H1 (cell line): Measurements from ENCODE around the gene CFAP206. TPM values are rescaled to one million over a fixed set of nuclear protein-coding genes. Genes with fewer than 3 reads are reported as not detected.

Source experiments
- CTCF ChIA-PET: fragments of 300-600 bp; sonication (Branson Sonifier 250); formaldehyde crosslinking; loops from one replicate; lab custom pipeline; 2021; ENCODE audit not compliant: partially characterized antibody; lab: Charles Lee
- POLR2A ChIA-PET: fragments of 300-600 bp; sonication (Branson Sonifier 250); formaldehyde crosslinking; loops from one replicate; lab custom pipeline; 2021; ENCODE audit warnings: inconsistent platforms; ENCODE audit not compliant: partially characterized antibody; lab: Charles Lee
- DNase-seq, 2 experiments: peaks; one replicate each; pipeline versions ENCODE4 v3.0.0 to v3.0.0-alpha.2; 2010 to 2022; ENCODE audit warnings: low spot score in 2 of 2, low read depth in 1 of 2, mixed read lengths in 1 of 2
- FAIRE-seq: peaks from 2 replicates; lab custom pipeline; 2011; peaks lifted over from hg19 to GRCh38; lab: Jason Lieb, UNC
- H2AFZ ChIP-seq: 2 replicates; pipeline ENCODE4 v1.8.1; 2012; ENCODE audit warnings: low read length, inconsistent platforms
- H2AK5ac ChIP-seq: 2 replicates; pipeline ENCODE4 v1.6.1; 2013; ENCODE audit warnings: low read depth, low read length
- H2BK120ac ChIP-seq: replicated peaks from 2 replicates; pipeline ENCODE3; 2013; ENCODE audit warnings: low read depth, low read length, inconsistent platforms
- H2BK12ac ChIP-seq: 2 replicates; pipeline ENCODE4 v1.6.1; 2013; ENCODE audit warnings: low read depth, low read length
- H2BK15ac ChIP-seq: 2 replicates; pipeline ENCODE4 v1.6.1; 2013; ENCODE audit warnings: low read length
- H2BK20ac ChIP-seq: 2 replicates; pipeline ENCODE4 v1.6.1; 2013; ENCODE audit warnings: low read length
- H2BK5ac ChIP-seq: 2 replicates; pipeline ENCODE4 v1.6.1; 2013; ENCODE audit warnings: low read depth, low read length
- H3K14ac ChIP-seq: 2 replicates; pipeline ENCODE4 v1.6.1; 2013; ENCODE audit warnings: inconsistent platforms; ENCODE audit not compliant: insufficient read length
- H3K18ac ChIP-seq: 2 replicates; pipeline ENCODE4 v1.6.1; 2013; ENCODE audit warnings: low read length; ENCODE audit errors: extremely low read depth
- H3K23ac ChIP-seq: 2 replicates; pipeline ENCODE4 v1.6.1; 2013; ENCODE audit warnings: inconsistent platforms; ENCODE audit not compliant: insufficient read length
- H3K23me2 ChIP-seq: 2 replicates; pipeline ENCODE4 v1.6.1; 2013; ENCODE audit warnings: low read depth, low read length
- H3K27ac ChIP-seq: 2 replicates; pipeline ENCODE4 v1.6.1; 2011; ENCODE audit warnings: low read depth, low read length, inconsistent platforms
- H3K27me3 ChIP-seq, 4 experiments: replicated peaks in 1 of 4; 1 replicate in 1 of 4; 2 replicates in 3 of 4; pipeline versions ENCODE4 v1.6.1 to v1.8.1; 2011 to 2013; ENCODE audit warnings: low read length in 3 of 4, mild to moderate bottlenecking in 3 of 4, inconsistent platforms in 2 of 4, mixed read lengths in 2 of 4, moderate library complexity in 1 of 4; ENCODE audit not compliant: control insufficient read depth in 3 of 4, insufficient read depth in 3 of 4; ENCODE audit errors: extremely low read depth in 1 of 4
- H3K36me3 ChIP-seq, 4 experiments: 2 replicates each; pipeline versions ENCODE4 v1.6.1 to v1.8.1; 2011 to 2013; ENCODE audit warnings: mild to moderate bottlenecking in 4 of 4, low read length in 3 of 4, moderate library complexity in 2 of 4, control low read depth in 1 of 4, inconsistent platforms in 1 of 4; ENCODE audit not compliant: insufficient read depth in 4 of 4, control insufficient read depth in 2 of 4
- H3K4ac ChIP-seq: replicated peaks from 2 replicates; pipeline ENCODE3; 2013; ENCODE audit warnings: low read length, low read depth, mixed read lengths, inconsistent platforms; ENCODE audit not compliant: insufficient read length
- H3K4me1 ChIP-seq, 4 experiments: replicated peaks in 1 of 4; 1 replicate in 1 of 4; 2 replicates in 3 of 4; pipeline versions ENCODE4 v1.6.1 to v1.8.1; 2011 to 2013; ENCODE audit warnings: low read length in 3 of 4, inconsistent platforms in 2 of 4, mixed read lengths in 1 of 4; ENCODE audit not compliant: insufficient read depth in 4 of 4, control insufficient read depth in 3 of 4
- H3K4me2 ChIP-seq, 2 experiments: 2 replicates each; pipeline versions ENCODE4 v1.6.1 to v1.8.1; 2011 to 2013; ENCODE audit warnings: low read depth in 2 of 2, low read length in 2 of 2, control low read depth in 1 of 2, inconsistent platforms in 1 of 2, mild to moderate bottlenecking in 1 of 2; ENCODE audit not compliant: insufficient read depth in 1 of 2
- H3K4me3 ChIP-seq, 4 experiments: fragments of 200-600, 300-600 bp in 1 of 4; sonication (generic), shearing (Covaris generic), sonication (Bioruptor Twin) in 1 of 4; 2 replicates each; pipeline versions ENCODE4 v1.5.1 to v1.8.1; 2011 to 2016; ENCODE audit warnings: low read length in 4 of 4, low read depth in 3 of 4, control low read depth in 2 of 4, inconsistent platforms in 2 of 4, mild to moderate bottlenecking in 2 of 4, mixed read lengths in 1 of 4, moderate library complexity in 1 of 4; ENCODE audit not compliant: insufficient read depth in 2 of 4; ENCODE audit errors: extremely low read depth in 1 of 4
- H3K56ac ChIP-seq: replicated peaks from 2 replicates; pipeline ENCODE3; 2013; ENCODE audit warnings: low read depth, mild to moderate bottlenecking, mixed read lengths, low read length, inconsistent platforms; ENCODE audit not compliant: insufficient read length
- H3K79me1 ChIP-seq: 2 replicates; pipeline ENCODE4 v1.6.1; 2013; ENCODE audit warnings: low read depth, low read length, control low read depth
- H3K79me2 ChIP-seq, 2 experiments: 2 replicates each; pipeline versions ENCODE4 v1.6.1 to v1.8.1; 2012 to 2013; ENCODE audit warnings: low read length in 2 of 2, mild to moderate bottlenecking in 2 of 2, inconsistent platforms in 1 of 2; ENCODE audit not compliant: insufficient read depth in 2 of 2, control insufficient read depth in 1 of 2
- H3K9ac ChIP-seq, 4 experiments: replicated peaks in 1 of 4; 1 replicate in 1 of 4; 2 replicates in 3 of 4; pipeline versions ENCODE4 v1.6.1 to v1.8.1; 2011 to 2013; ENCODE audit warnings: low read depth in 3 of 4, low read length in 3 of 4, control low read depth in 2 of 4, mild to moderate bottlenecking in 2 of 4, moderate library complexity in 2 of 4, inconsistent platforms in 1 of 4; ENCODE audit errors: extremely low read depth in 1 of 4
- H3K9me3 ChIP-seq, 2 experiments: 2 replicates each; pipeline versions ENCODE4 v1.6.1 to v1.8.1; 2012 to 2013; ENCODE audit warnings: mild to moderate bottlenecking in 2 of 2, moderate library complexity in 2 of 2, control low read depth in 1 of 2, inconsistent platforms in 1 of 2, low read depth in 1 of 2, low read length in 1 of 2, mixed read lengths in 1 of 2; ENCODE audit not compliant: insufficient read depth in 2 of 2
- H4K20me1 ChIP-seq, 2 experiments: replicated peaks in 1 of 2; 2 replicates each; pipeline versions ENCODE3 to v1.8.1; 2011 to 2013; ENCODE audit warnings: inconsistent platforms in 2 of 2, low read length in 2 of 2, mild to moderate bottlenecking in 1 of 2; ENCODE audit not compliant: insufficient read depth in 2 of 2, control insufficient read depth in 1 of 2
- H4K5ac ChIP-seq: 2 replicates; pipeline ENCODE4 v1.6.1; 2013; ENCODE audit warnings: low read length, low read depth, mixed read lengths, inconsistent platforms; ENCODE audit not compliant: insufficient read length
- H4K8ac ChIP-seq: 2 replicates; pipeline ENCODE4 v1.8.0; 2013; ENCODE audit warnings: mild to moderate bottlenecking, moderate library complexity, low read length, inconsistent platforms; ENCODE audit not compliant: insufficient read depth; ENCODE audit errors: extremely low read depth
- H4K91ac ChIP-seq: replicated peaks from 2 replicates; pipeline ENCODE3; 2013; ENCODE audit warnings: low read length, mixed read lengths, inconsistent platforms; ENCODE audit not compliant: insufficient read length
- ASH2L ChIP-seq: fragments of 200-600, 300-600 bp; sonication (generic); IDR thresholded peaks from one replicate; pipeline ENCODE4 v1.7.1; 2017; ENCODE audit warnings: low read length
- CHD2 ChIP-seq: IDR thresholded peaks from 2 replicates; pipeline ENCODE4 v1.6.1; 2012; ENCODE audit warnings: low read length, improper control_type of control experiment
- EZH2 ChIP-seq: fragments of 200-600 bp; sonication (generic); IDR thresholded peaks from 2 replicates; pipeline ENCODE4 v1.7.1; 2012; ENCODE audit warnings: low read depth, mild to moderate bottlenecking, moderate library complexity, low read length, inconsistent platforms; ENCODE audit not compliant: severe bottlenecking
- JUN ChIP-seq: IDR thresholded peaks from 2 replicates; pipeline ENCODE4 v1.6.1; 2011; ENCODE audit warnings: low read depth, mild to moderate bottlenecking, improper control_type of control experiment, low read length
- SAP30 ChIP-seq: fragments of 300-600 bp; sonication (generic); IDR thresholded peaks from 2 replicates; pipeline ENCODE4 v1.7.1; 2012; ENCODE audit warnings: low read length, moderate library complexity, mild to moderate bottlenecking, inconsistent platforms; ENCODE audit not compliant: insufficient read depth, insufficient replicate concordance
- SP2 ChIP-seq: IDR thresholded peaks from 2 replicates; pipeline ENCODE4 v1.6.1; 2012; ENCODE audit warnings: mild to moderate bottlenecking, low read length, inconsistent platforms
- WGBS, 2 experiments: shearing (Covaris generic) in 1 of 2; methylation state at CpG; one replicate each; pipeline versions ENCODE4 v1.1.6 to v1.1.7; 2013 to 2015; ENCODE audit warnings: low lambda C conversion rate in 2 of 2, mixed read lengths in 2 of 2, inconsistent platforms in 1 of 2, low coverage in 1 of 2, missing lambda C conversion rate in 1 of 2; ENCODE audit not compliant: insufficient replicate concordance in 2 of 2, insufficient coverage in 1 of 2, insufficient read length in 1 of 2; ENCODE audit errors: extremely low coverage in 1 of 2, missing lambda C conversion rate in 1 of 2; 5-methylcytosine and 5-hydroxymethylcytosine counted together
- polyA plus RNA-seq, 7 experiments: library from polyadenylated mRNA; depleted of rRNA in 3 of 7; stranded (reverse) in 5 of 7; unstranded in 2 of 7; fragments of >200 nt in 5 of 7; fragments of 200-250 nt in 2 of 7; gene quantifications; 1 replicate in 5 of 7; 2 replicates in 1 of 7; 4 replicates in 1 of 7; pipeline versions ENCODE4 v1.2.1 to v1.2.3, GENCODE V29; 2011 to 2013; ENCODE audit warnings: missing spikeins in 2 of 7, mixed read lengths in 2 of 7
- total RNA-seq: library from RNA; stranded (reverse); fragmentation: NEBNext Ultra II Directional; extraction: Animal tissue kit (Norgen Biotek cat#: 25700); gene quantifications from 2 replicates; pipeline ENCODE4 v1.2.1, GENCODE V29; 2021
- TF ChIP-seq, protein P1 (sequence below): IDR thresholded peaks from 2 replicates; pipeline ENCODE4 v1.6.1; 2012; ENCODE audit warnings: low read length, inconsistent platforms

CFAP206 gene
- total and polyA plus RNA-seq, 2 of the 8 experiments (the other 6 are each of a cell fraction or from before 2014, with no cell fraction given), result not detected

DNA sequence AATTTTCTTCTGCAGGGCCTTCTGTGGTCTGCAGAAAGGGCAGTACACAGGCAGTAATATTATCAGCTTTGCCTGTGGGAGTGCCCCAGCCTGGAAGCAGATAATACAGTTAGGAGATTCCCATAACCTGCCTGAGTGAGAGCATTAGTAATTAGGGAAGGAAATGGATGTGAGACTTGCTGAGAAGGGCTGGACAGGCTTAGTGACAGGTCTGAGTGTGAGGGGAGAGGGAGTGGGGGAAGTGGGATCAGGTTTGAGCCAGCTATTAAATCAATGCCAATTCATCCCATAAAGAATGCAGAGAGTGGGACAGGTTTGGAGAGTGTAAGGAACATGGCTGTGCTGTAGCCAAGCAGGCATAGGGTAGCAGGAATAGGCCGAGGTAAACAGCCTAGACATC is 10.1 kb upstream of the CFAP206 start:
- Histone ChIP-seq H2BK15ac (no peak overlapping the region), H2BK120ac (no peak overlapping the region), H2BK20ac (no peak overlapping the region), H3K4ac (no peak overlapping the region), H4K20me1 (no peaks in the 10 kb centered on the region), H4K91ac (no peak overlapping the region), H3K18ac (no peak overlapping the region), H3K79me1 (no peaks in the 10 kb centered on the region), H3K79me2 (no peaks in the 10 kb centered on the region), H3K23ac (no peak overlapping the region), H4K8ac (no peak overlapping the region), H3K56ac (no peak overlapping the region), H4K5ac (no peak overlapping the region), H3K23me2 (no peaks in the 10 kb centered on the region), H3K9ac (no peak overlapping the region), H2AFZ (no peak overlapping the region), H3K4me3 (no peak overlapping the region), H2BK5ac (no peak overlapping the region), H3K14ac (no peak overlapping the region), H3K4me1 (no peaks in the 10 kb centered on the region), H3K27ac (no peak overlapping the region), H2BK12ac (no peak overlapping the region), H3K9me3 (no peaks in the 10 kb centered on the region), H3K36me3 (no peaks in the 10 kb centered on the region), H3K4me2 (no peak overlapping the region), H3K27me3 (no peaks in the 10 kb centered on the region), H2AK5ac (no peak overlapping the region)
- CTCF ChIA-PET, result interaction anchor here (1.2 kb wide), 1 partner anchor 42 kb away, joined by 3 read pairs; no protein-coding TSS in a partner anchor
- DNase-seq (no peak), FAIRE-seq (no peak)
- 93% methylated on average over 1 of the region's 1 CpG; no CpG with 5 or more reads in 1 of the 2 experiments for WGBS, 2 experiments
- POLR2A ChIA-PET, result no interaction called here
- TF ChIP-seq SP2, result no peak
- no peak for TF ChIP-seq JUN
- TF ChIP-seq, protein P1, sequence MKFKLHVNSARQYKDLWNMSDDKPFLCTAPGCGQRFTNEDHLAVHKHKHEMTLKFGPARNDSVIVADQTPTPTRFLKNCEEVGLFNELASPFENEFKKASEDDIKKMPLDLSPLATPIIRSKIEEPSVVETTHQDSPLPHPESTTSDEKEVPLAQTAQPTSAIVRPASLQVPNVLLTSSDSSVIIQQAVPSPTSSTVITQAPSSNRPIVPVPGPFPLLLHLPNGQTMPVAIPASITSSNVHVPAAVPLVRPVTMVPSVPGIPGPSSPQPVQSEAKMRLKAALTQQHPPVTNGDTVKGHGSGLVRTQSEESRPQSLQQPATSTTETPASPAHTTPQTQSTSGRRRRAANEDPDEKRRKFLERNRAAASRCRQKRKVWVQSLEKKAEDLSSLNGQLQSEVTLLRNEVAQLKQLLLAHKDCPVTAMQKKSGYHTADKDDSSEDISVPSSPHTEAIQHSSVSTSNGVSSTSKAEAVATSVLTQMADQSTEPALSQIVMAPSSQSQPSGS, result no peak
- TF ChIP-seq SAP30, result no peak
- TF ChIP-seq ASH2L, result no peak
- no peak for TF ChIP-seq CHD2
- TF ChIP-seq EZH2, result no peak
